GM19328 (cell line): ENCODE measurements around the gene NOL9.

Experiments used
- ATAC-seq: cut with Tn5 transposase; IDR thresholded peaks from one replicate; pipeline ENCODE4 v1.9.1; 2021; ENCODE audit warnings: mild to moderate bottlenecking, moderate library complexity; ENCODE audit not compliant: unreplicated experiment

The NOL9 gene

GRCh38 chr1:6473974-6474814, 80.1 kb downstream of the NOL9 start:
- ATAC-seq = no peak

GRCh38 chr1:6473156-6473555, 81.2 kb downstream of the NOL9 start:
- no peak for ATAC-seq

GRCh38 chr1:6472391-6472790, 81.9 kb downstream of the NOL9 start:
- no peak for ATAC-seq

- ATAC-seq = no peak
These were observed 82.3 kb downstream of the NOL9 start for GRCh38 chr1:6471970-6472368.
